Dermis blood vessel endothelial cell (primary cell): ENCODE measurements around the gene GBP5. TPM values are rescaled to one million over a fixed set of nuclear protein-coding genes. Genes with fewer than 3 reads are reported as not detected.
A peak's percentile ranks its signal among the peaks of the same experiment; 100 is the strongest.
"Not testable (repeated sequence)": the region's sequence is repeated elsewhere in the genome, so short reads cannot be mapped to it uniquely, and the experiment has no call there.

Source experiments
- DNase-seq: peaks from one replicate; pipeline ENCODE4 v3.0.0; 2010
- total RNA-seq: library from RNA; depleted of rRNA; stranded (reverse); fragments of >200 nt; gene quantifications from 2 replicates; pipeline ENCODE4 v1.2.3, GENCODE V29; 2014

The GBP5 gene
- total RNA-seq = 0.09 and 0.17 TPM in 2 replicates

DNA sequence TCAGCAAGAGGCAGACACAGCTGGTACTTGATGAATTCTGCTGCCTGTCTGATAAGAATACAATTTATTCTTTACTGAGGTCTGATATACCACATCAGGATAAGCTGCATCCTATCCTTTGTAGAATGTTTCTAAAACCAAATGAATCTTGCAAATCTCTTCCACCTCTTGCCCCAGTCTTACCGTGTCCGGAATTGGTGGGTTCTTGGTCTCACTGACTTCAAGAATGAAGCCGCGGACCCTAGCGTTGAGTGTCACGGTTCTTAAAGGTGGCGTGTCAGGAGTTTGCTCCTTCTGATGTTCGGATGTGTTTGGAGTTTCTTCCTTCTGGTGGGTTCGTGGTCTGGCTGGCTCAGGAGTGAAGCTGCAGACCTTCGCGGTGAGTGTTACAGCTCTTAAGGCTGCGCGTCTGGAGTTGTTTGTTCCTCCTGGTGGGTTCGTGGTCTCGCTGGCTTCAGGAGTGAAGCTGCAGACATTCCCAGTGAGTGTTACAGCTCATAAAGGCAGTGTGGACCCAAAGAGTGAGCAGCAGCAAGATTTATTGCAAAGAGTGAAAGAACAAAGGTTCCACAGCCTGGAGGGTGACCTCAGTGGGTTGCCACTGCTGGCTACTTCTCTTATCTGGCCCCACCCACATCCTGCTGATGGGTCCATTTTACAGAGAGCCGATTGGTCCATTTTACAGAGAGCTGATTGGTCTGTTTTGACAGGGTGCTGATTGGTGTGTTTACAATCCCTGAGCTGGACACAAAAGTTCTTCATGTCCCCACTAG is at the start of gene GBP5:
GBP5 (minus strand) TSS at position 592 of the 773 bp plus-strand sequence. CDS start 3,305 bp downstream, outside the sequence.
- not testable (repeated sequence) for DNase-seq

DNA sequence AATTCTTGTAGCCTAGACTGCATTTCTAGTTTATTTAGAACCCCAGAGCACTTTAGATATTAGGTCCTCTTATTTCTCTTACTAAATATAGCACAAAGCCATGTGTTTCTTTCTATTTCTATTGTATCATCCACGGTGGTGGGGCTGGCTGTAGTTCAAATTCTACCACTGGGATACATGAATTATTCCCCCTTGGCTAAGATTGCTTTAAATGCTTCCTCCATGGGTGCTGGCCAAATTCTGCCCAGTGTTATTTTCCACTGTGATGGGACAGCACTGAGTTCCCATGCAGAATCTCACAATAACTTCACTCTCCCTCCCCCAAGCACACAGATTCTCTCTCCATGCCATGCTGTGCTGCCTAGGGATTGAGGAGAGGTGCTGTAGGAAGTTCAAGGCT is 49.7 kb upstream of the GBP5 start:
- DNase-seq = no peak

DNA sequence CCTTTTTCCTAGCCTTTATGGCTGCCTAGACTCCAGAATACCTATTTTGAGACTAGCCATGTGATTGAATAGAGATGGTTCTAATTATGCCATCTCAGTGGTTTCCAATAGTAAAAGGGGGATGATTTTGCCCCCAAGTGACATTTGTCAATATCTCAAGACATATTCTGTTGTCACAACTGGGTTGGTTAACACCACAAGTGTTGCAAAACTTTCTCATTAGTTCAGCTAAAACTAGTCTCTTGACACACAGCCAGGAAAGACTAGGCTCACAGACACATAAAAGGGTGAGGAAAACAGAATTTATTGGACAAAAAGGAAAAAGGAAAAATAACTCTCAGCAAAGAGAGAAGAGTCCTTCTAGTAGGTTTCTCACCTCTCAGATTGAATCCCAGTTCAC is 39.9 kb upstream of the GBP5 start:
- no peak for DNase-seq

DNA sequence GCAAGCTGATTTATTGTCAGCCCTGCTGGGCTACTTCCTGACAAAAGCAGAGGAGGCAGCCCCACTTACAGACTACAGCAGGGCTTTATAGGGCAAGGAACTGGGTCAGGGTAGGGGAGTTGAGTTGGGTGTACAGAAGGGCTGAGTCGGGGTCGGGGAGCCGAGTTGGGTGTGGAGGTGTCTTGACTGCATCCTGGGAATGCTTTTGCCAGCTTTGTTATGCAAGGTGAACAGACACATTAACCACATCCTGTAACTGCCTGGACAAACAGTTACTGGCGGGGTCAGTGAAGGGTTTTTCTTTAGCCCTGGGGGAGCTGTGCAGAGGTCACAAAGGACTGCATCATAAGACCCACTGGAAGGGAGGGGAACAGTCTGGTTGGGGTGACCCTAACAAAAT is 39.1 kb upstream of the GBP5 start:
- peak; percentile 22 for DNase-seq

GRCh38 chr1:89310976-89311375 is 38.3 kb upstream of the GBP5 start:
- no peak for DNase-seq

DNA sequence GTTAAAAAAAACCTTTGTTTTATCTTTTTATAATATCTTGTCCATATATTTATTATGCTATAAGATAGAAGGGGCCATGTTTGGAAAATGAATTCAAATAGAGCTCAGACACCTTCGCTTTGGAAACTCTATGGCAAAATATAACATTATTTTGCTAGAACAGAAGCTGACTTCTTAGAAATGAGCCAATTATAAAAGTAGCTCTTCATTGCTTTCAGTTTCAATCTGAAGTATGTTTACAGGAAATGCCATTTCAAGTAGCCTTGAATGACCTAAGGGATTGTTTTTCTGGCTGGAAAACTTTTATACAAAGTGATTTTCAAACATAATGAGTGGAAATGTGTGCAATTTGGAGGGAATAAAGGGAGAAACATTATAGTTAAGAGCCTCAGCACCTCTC is 37.8 kb upstream of the GBP5 start:
- DNase-seq = peak; percentile 46

DNA sequence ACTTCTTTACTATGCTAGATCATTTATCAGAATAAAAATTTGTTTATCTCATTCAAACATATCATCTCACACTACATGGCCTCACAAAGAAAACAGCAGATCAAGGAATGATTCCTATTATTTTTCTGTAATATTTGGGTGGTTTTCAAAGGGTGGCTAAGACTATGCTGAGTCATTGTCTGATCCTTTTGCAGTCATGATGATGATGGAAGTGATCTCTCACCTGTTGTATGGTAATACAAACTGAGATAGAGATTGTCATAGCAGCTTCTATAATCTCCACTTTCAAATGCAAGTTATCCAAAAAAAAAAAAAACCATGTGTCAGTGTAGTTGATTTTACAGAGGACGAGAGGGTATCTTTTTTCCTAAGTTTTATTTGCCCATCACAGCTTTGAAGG is 37.2 kb upstream of the GBP5 start:
- no peak for DNase-seq

DNA sequence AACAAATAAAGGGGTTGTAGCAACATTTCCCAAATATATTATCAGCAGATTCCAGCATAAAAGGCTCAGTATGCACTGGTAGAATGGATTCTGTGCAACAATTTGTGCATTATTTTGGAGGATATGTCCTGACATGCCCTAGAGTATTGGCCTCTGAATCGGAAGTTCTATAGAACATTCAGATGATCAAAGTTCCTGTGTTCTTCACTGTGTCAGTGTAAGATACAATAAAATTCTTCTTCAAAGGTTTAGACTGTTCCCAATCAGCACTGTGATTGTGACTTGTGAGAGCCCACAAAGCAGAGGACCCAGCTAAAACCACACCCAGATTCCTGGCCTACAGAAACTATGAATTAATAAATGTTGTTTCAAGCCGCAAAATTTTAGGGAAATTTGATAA is 33.6 kb upstream of the GBP5 start:
- no peak for DNase-seq

- no peak for DNase-seq
Observed at GRCh38 chr1:89305493-89305892, 32.8 kb upstream of the GBP5 start.

- no peak for DNase-seq
Observed at GRCh38 chr1:89304572-89305230, 32.0 kb upstream of the GBP5 start.

DNA sequence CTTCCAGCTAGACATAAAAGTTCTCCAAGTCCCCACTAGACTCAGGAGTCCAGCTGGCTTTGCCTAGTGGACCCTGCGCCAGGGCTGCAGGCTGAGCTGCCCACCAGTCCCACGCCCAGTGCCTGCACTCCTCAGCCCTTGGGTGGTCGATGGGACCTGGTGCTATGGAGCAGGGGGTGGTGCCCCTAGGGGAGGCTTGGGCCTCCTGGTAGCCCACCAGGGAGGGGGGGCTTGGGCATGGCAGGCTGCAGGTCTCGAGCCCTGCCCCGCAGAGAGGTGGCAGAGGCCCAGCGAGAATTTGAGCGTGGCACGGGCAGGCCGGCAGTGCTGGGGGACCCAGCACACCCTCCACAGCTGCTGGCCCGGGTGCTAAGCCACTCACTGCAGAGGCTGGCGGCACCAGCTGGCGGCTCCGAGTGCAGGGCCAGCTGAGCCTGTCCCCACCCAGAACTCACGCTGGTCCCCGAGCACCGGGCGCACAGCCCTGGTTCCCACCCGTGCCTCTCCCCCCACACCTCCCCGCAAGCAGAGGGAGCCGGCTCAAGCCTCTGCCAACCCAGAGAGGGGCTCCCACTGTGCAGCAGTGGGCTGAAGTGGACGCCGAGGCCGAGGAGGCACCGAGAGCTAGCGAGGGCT is 30.2 kb upstream of the GBP5 start:
- DNase-seq = no peak

GRCh38 chr1:89299739-89300463 is 27.2 kb upstream of the GBP5 start:
- not testable (repeated sequence) for DNase-seq

- no peak for DNase-seq
Observed at GRCh38 chr1:89298461-89298860, 25.8 kb upstream of the GBP5 start.

DNA sequence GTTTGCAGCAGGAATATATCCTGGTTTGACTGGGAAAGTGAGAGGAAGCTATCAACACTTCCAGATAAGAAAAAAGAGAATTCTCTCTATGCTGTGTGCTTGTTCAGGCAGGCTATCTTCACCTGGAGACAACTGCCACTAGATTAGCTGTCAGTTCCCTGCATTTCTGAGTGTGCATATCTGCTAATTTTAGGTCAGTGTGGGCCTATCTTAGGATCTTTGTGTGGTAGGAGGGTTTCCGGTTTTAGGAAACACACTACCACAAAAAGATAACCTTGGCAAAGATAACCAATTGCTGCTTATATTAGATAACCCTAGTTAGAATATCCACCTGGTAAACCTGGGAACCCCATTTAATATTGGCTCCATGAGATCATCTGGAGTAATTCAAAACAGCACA is 22.5 kb upstream of the GBP5 start:
- DNase-seq = no peak

GRCh38 chr1:89291276-89291675 is 18.6 kb upstream of the GBP5 start:
- no peak for DNase-seq

- DNase-seq = no peak
Observed at GRCh38 chr1:89288051-89288340, 15.3 kb upstream of the GBP5 start.

GRCh38 chr1:89287181-89288050 is 14.8 kb upstream of the GBP5 start:
- no peak for DNase-seq

GRCh38 chr1:89286549-89287180 is 14.0 kb upstream of the GBP5 start:
- DNase-seq = no peak

DNA sequence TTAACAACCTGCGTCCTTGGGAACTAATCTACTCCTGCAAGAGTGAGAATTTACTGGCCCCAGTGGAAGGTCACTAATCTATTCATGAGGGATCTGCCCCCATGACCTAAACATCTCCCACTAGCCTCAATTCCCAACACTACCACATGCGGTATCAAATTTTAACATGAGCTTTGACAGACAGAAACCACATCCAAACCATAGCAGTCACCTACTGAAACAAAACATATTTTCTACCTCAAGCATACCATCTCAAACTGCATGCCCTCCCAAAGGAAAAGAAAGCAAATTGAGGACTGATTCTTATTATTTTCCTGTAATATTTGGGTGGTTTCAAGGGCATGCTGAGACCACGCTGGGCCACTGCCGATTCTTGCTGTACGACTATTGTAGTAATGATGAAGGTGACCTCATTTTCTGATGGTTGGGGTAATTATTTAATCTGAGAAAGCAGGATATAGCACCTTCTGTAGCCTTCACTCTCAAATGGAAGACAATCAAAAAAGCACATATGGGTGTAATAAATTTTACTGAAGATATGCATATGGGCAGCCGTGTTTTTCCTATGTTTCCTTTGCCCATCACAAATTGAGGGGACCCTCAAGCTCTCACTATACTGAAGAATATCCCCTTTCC is 13.2 kb upstream of the GBP5 start:
- no peak for DNase-seq

DNA sequence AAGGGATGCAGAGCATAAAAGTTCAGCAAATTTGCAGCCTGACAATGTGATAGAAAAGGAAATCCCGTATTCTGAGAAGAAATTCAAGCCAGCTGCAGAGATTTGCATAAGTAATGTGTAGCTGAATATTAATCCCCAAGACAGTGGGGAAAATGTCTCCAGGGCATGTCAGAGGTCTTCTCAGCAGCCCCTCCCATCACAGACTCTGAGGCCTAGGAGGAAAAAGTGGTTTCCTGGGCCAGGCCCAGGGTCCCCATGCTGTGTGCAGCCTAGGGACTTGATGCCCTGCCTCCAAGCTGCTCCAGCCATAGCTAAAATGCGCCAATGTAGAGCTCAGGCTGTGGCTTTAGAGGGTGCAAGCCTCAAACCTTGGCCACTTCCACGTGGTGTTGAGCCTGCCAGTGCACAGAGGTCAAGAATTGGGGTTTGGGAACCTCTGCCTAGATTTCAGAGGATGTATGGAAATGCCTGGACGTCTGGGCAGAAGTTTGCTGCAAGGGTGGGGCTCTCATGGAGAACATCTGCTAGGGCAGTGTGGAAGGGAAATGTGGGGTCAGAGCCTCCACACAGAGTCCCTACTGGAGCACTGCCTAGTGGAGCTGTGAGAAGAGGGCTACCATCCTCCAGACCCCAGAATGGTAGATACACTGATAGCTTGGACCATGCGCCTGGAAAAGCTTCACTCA is 11.6 kb upstream of the GBP5 start:
- DNase-seq = not testable (repeated sequence)

DNA sequence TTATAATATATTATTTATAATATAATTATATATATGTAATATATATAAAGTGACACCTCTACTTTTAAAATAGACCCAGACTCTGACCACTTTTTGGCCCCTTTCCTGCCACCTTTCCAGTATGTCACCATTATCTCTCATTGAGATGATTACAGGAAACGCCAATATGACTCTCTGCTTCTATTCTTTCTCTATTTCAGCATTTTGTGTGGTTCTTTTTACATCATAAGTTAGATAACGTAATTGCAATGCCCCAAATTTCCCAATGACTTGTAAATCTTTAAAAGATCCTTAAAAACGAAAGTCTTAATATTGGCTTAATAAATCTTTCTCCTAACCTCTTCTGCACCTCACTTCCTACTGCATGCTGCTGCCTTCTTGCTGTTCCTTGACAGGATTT is 8.1 kb upstream of the GBP5 start:
- no peak for DNase-seq
